Endothelial cell (in vitro differentiated cells): Measurements from ENCODE around the gene DPH6. TPM values are rescaled to one million over a fixed set of nuclear protein-coding genes. Genes with fewer than 3 reads are reported as not detected.

Source experiments
- DNase-seq: peaks from one replicate; pipeline ENCODE4 v3.0.0; 2021; ENCODE audit warnings: low spot score
- H3K27ac Mint-ChIP-seq: one replicate; pipeline ENCODE4 v1.8.0; 2021; ENCODE audit warnings: mixed read lengths, inconsistent platforms; ENCODE audit not compliant: unreplicated experiment
- H3K27me3 Mint-ChIP-seq: one replicate; pipeline ENCODE4 v1.8.0; 2021; ENCODE audit warnings: mild to moderate bottlenecking, moderate library complexity, mixed read lengths, inconsistent platforms; ENCODE audit not compliant: unreplicated experiment
- H3K36me3 Mint-ChIP-seq: one replicate; pipeline ENCODE4 v1.8.0; 2021; ENCODE audit warnings: mild to moderate bottlenecking, low read depth, mixed read lengths, inconsistent platforms; ENCODE audit not compliant: unreplicated experiment
- H3K4me1 Mint-ChIP-seq: one replicate; pipeline ENCODE4 v1.8.0; 2021; ENCODE audit warnings: mild to moderate bottlenecking, mixed read lengths, inconsistent platforms; ENCODE audit not compliant: unreplicated experiment
- H3K4me3 Mint-ChIP-seq: one replicate; pipeline ENCODE4 v1.8.0; 2021; ENCODE audit warnings: mild to moderate bottlenecking, mixed read lengths, inconsistent platforms; ENCODE audit not compliant: unreplicated experiment
- H3K9me3 Mint-ChIP-seq: one replicate; pipeline ENCODE4 v1.8.0; 2021; ENCODE audit warnings: mixed read lengths, inconsistent platforms; ENCODE audit not compliant: unreplicated experiment
- CTCF ChIP-seq: fragments of 200-600 bp; sonication (generic); IDR thresholded peaks from one replicate; pipeline ENCODE4 v1.5.0; 2021; ENCODE audit warnings: antibody characterized with exemption; ENCODE audit not compliant: unreplicated experiment
- microRNA-seq: library from miRNA; unstranded; fragments of <30 nt; microRNA quantifications from one replicate; pipeline ENCODE4, GENCODE V29; 2020; ENCODE audit not compliant: unreplicated experiment
- total RNA-seq: library from RNA; stranded (reverse); fragmentation: NEBNext Ultra II Directional; extraction: Animal tissue kit (Norgen Biotek cat#: 25700); gene quantifications from one replicate; pipeline ENCODE4 v1.2.1, GENCODE V29; 2021; ENCODE audit not compliant: unreplicated experiment

DPH6 gene
- total RNA-seq, 1 donor from 2014 or later = 10.6 TPM

GRCh38 chr15:35323141-35323540, 222.8 kb downstream of the DPH6 start:
- H3K27me3 Mint-ChIP-seq = no peaks in the 10 kb centered on the region
- H3K9me3 Mint-ChIP-seq = no peaks in the 10 kb centered on the region
- no peak for TF ChIP-seq CTCF

GRCh38 chr15:35321926-35322325, 224.0 kb downstream of the DPH6 start:
- Mint-ChIP-seq H3K27me3 (no peaks in the 10 kb centered on the region), H3K9me3 (no peaks in the 10 kb centered on the region), H3K27ac (no peak overlapping the region), H3K4me1 (no peaks in the 10 kb centered on the region), H3K36me3 (no peaks in the 10 kb centered on the region), H3K4me3 (no peak overlapping the region)
- TF ChIP-seq CTCF = no peak
- DNase-seq = no peak

More at GRCh38 chr15:35323141-35323540, 222.8 kb downstream of the DPH6 start:
- no peaks in the 10 kb centered on the region for H3K4me1 Mint-ChIP-seq
- H3K4me3 Mint-ChIP-seq = no peak overlapping the region
- no peak for DNase-seq
- H3K36me3 Mint-ChIP-seq = no peaks in the 10 kb centered on the region
- H3K27ac Mint-ChIP-seq = no peak overlapping the region

- H3K4me1 Mint-ChIP-seq = no peaks in the 10 kb centered on the region
- no peak for TF ChIP-seq CTCF
- H3K36me3 Mint-ChIP-seq = no peaks in the 10 kb centered on the region
- H3K27ac Mint-ChIP-seq = no peak overlapping the region
- H3K4me3 Mint-ChIP-seq = no peak overlapping the region
- no peak for DNase-seq
- no peaks in the 10 kb centered on the region for H3K9me3 Mint-ChIP-seq
- H3K27me3 Mint-ChIP-seq = no peaks in the 10 kb centered on the region
Observed at GRCh38 chr15:35320911-35321310, 225.1 kb downstream of the DPH6 start.

Small RNAs within 50 kb of the gene (microRNA-seq; reads per million reads assigned to microRNA genes)
- 0.42 reads per million for gene MIR3942
